GM18858 (cell line): ENCODE data around the gene MEGF10.
A peak's percentile ranks its signal among the peaks of the same experiment; 100 is the strongest.

Experiments used
- ATAC-seq: cut with Tn5 transposase; IDR thresholded peaks from one replicate; pipeline ENCODE4 v1.9.1; 2021; ENCODE audit not compliant: unreplicated experiment

MEGF10 gene

DNA sequence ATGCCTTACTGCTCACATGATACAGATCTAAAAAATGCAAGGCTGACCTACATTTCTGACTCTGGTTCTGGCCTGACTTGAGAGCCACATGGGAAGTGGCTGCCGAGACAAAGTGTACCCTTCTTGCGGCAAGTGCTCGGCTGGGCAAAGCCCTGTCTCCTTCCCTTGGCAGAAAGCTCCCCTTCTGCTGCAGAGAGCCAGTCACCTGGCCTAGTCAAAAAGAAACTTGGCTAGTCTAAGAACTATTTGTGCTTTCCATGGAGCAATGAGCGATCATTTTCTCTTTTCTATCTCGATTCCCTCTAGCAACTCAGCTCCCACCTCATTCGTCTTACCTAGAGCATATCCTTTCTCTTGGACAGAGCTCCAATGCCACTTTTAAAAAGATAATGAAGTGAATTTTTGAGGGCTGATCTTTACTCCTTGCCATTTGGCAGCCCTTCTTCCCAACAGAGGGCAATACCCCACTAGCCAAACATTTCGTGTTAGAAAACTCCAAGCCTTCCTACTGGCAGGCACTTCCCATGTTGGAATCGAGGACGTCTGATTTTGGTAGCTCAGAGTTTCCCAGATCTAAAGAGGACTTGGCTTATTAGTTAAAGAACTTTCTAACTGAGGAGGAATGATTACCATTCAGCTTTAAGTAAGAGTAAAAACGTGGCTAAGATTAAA is 118.8 kb downstream of the MEGF10 start:
- ATAC-seq, result no peak

DNA sequence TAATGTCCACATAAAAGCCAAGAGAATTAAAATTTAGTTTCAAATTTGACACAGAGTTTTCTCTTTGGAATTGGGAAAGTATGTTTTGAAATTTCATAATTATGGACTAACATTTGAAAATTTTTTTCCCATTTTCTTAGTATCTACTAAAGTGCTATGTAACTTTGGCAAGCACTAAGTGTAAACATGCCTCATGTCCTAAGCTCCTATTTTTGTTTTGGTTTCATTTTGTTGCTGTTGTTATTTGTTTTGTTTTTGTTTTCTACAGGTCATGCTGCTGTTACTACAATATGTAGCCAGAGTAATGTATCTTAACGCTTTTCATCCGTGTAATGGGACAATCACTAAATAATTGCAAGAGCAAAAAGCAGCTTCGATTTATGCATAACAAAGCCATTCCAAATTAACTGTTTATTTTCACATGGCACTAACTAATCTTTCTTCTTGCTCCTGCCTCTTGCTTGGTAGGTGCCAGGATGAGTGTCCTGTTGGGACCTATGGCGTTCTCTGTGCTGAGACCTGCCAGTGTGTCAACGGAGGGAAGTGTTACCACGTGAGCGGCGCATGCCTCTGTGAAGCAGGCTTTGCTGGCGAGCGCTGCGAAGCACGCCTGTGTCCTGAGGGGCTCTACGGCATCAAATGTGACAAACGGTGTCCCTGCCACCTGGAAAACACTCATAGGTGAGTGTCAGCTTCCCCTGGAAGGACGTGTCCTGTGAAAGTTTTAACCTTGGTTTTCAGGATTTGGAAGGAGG is 119.5 kb downstream of the MEGF10 start:
- no peak for ATAC-seq

DNA sequence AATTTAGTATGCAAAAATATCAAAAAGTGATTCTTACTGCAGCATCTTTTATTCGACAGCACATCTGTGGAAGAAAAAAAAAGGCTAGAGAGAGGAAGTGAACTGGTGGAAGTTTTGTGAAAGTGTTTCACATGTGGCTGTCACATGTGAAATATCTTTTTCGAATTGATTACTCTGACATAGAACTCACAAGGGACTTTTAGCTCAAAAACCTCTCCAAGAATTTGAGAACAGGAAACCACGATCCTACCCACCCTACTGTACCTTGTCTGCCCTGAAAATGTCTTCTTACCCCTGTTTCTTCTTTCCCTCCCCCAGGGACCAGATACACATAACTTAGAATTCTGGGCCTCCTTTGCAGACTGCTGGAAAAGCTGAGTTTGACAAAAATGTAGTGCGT is 120.4 kb downstream of the MEGF10 start:
- peak; percentile 82 for ATAC-seq

DNA sequence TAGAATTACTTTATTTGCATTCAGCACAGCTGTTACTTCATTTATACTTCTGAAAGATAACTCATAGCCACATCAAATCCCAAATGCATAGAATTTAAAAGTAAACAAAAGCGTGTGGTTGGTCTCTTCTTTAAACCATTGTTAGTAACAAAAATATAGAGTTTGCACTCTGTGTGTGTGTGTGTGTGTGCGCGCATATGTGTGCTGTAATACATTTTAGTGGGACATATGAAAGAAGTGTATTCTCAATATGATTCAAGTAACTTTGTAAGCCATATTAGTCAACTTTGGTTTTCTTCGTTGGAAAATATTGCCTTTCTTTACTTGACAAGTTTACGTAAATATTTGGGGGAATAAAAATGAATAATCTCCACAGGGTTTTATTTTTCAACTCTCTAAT is 120.8 kb downstream of the MEGF10 start:
- no peak for ATAC-seq

DNA sequence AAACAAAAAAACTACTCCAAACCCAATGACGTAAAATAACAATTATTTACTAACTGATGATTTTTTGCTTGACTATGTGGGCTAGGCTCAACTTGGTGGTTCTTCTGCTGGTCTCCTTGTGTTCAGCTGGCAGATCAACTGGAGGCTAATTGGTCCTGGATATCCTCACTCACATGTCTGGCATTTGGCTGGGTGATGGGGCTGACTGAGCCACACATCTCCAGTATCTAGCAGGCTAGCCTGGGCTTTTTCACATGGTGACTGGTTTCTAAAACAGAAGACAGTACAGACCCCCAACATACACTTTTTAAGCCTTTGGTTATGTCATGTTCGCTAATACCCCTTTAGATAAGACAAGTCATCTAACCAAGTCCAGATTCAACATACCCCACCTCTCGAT is 122.1 kb downstream of the MEGF10 start:
- no peak for ATAC-seq

- ATAC-seq, result no peak
Observed at GRCh38 chr5:127415034-127415433, 124.4 kb downstream of the MEGF10 start.

- ATAC-seq, result no peak
Observed at GRCh38 chr5:127416906-127417305, 126.3 kb downstream of the MEGF10 start.

GRCh38 chr5:127417528-127417927 is 126.9 kb downstream of the MEGF10 start:
- ATAC-seq, result no peak

- ATAC-seq, result no peak
Observed at GRCh38 chr5:127418367-127418766, 127.8 kb downstream of the MEGF10 start.

- ATAC-seq, result no peak
Observed at GRCh38 chr5:127418974-127419682, 128.5 kb downstream of the MEGF10 start.

- ATAC-seq, result no peak
Observed at GRCh38 chr5:127419683-127420257, 129.2 kb downstream of the MEGF10 start.

GRCh38 chr5:127420758-127421157 is 130.2 kb downstream of the MEGF10 start:
- no peak for ATAC-seq

DNA sequence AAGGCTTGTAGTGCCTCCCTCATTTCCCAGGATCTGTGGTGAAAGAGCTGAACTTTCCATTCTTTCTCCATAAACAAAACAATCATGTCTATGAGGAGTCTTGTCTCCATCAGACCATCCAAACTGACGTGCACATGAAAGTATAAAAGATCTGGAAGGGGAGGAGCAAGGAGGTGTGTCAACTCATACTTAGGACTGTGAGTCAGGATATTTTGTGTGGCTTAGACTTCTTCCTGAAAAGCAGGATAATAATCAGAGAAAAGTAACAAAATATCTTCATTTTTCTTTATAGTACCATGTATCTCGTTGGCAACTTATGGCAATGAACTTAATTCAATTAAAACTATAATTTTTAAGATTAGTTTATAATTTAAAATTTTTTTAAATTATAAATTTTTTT is 130.9 kb downstream of the MEGF10 start:
- ATAC-seq, result no peak

DNA sequence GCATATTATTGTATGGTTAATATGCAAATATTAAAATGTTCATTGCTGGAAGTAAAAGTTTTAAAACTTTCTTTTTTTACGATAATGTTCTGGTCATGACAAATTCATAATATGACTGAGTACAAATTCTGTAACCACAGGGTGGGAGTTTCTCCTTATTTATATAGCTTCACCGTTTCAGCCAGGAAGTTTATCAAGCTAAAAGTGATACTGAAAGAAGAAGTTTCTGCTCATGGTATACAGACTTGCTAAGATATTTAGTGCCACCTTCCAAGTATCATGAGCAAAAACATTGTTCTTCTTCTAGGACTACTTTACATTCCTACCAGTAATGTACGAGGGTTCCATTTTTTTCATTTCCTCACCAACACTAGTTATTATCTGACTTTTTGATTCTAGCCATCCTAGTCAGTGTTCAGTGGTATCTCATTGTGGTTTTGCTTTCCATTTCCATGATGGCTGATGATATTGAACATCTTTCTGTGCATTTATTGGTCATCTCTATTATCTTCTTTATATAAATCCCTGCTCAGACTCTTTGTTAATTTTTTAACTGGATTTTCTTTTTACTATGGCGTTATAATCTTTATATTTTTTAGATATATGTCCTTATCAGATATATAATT is 132.7 kb downstream of the MEGF10 start:
- peak; percentile 72 for ATAC-seq

DNA sequence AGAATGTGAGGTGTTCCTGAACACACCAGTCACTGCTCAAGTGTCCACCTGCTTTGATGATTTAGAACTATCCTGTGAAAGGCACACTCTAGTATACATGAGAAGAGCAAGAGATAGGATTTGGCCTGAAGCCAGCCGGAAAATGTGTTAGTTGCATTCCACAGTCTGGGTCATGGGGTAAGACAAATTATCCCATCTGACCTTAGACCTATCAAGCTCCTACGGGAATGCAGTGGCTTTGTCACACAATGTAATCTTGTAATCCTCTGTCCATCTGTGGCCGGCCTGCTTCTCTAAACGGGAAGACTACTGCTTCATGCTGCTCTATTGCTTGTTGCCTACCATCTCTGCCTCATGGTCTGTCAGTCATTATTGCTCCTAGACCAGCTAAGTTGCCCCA is 134.4 kb downstream of the MEGF10 start:
- ATAC-seq, result no peak

DNA sequence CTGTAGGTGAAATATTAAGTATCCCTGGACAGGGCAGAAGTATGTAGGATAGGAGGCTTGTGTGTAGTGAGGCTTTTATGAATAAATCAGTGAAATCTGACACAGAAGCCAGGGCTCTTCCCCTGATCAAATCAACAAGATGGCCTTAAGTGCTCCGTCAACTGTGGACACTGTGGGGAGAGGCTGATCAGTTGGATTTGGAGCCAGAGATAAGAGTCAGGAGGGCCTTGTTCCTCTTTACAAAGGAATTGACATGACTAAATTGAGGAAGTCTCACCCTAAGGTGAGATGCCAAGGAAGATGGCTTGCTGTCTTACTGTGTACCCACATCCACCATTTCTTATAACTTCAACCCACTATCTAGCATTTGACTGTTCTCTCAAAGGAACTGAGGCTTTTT is 135.3 kb downstream of the MEGF10 start:
- no peak for ATAC-seq

DNA sequence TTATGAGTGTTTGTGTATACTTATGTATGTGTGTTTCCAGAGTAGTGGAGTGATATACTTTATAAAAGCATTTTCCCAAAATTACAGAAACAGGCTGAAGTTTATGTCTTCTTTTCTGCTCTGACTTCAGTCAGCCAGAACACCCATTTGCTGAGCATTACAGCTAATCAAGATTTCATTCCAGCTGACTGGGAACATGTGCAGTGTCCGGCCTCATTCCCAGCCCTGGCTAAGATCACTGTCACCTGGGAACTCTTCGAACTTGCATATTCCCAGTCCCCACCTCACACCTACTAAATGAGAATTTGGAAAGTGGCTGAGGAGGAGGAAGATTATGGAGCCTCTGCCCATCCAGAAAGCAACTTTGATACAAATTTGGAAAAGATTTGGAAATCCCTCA is 136.1 kb downstream of the MEGF10 start:
- ATAC-seq, result no peak

- no peak for ATAC-seq
Observed at GRCh38 chr5:127428276-127428675, 137.7 kb downstream of the MEGF10 start.

DNA sequence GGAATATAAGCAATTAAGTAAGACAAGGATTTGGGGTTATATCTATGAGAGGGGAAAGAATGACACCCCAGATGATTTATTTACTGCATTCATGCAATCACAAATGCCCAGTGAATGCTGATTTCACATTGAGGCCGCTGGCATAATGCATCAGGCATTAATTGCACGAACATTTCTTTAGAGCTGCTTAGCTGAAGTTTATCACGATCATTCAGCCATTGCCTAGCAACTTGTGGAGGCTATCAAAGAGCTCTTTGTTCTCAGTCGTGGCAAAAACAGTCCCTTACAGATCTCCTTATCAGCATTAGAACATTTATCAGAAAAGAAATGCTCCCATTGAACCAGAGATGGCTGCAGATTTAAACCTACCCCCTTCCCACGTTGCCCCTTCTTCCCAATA is 138.2 kb downstream of the MEGF10 start:
- no peak for ATAC-seq

GRCh38 chr5:127429928-127430327 is 139.3 kb downstream of the MEGF10 start:
- no peak for ATAC-seq

DNA sequence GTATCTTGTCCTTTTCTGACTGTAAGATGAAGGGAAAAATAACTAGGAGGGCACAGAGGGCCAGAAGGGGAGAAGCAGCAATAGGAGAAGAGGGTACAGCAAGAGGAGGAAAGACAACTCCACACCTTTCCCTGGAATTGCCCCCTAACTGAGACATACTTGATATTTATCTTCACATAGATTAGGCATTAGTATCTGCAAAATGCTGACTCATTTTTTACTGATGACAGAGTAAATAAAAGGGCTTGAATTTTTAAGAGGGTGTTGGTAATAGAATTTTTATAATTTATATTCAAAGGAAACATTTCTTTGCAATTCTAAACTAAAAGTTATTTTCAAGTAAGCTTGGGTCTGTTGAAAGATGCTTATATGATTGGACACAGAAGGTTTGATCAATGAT is 140.0 kb downstream of the MEGF10 start:
- no peak for ATAC-seq
